Subcutaneous abdominal adipose tissue (tissue), 5 donors: ENCODE data around the gene AMIGO1.

Source experiments
- H3K27ac ChIP-seq: one replicate; pipeline ENCODE4 v1.7.0; 2013; ENCODE audit warnings: low read depth, mild to moderate bottlenecking, inconsistent platforms, low read length, moderate library complexity
- H3K27me3 ChIP-seq, 5 donors: one replicate each; pipeline ENCODE4 v1.7.0; 2013; ENCODE audit warnings: low read length in 5 of 5, inconsistent platforms in 1 of 5; ENCODE audit not compliant: control insufficient read depth in 5 of 5, insufficient read depth in 4 of 5
- H3K36me3 ChIP-seq, 5 donors: one replicate each; pipeline ENCODE4 v1.7.0; 2013; ENCODE audit warnings: low read length in 5 of 5; ENCODE audit not compliant: control insufficient read depth in 5 of 5, insufficient read depth in 5 of 5
- H3K4me1 ChIP-seq, 5 donors: one replicate each; pipeline ENCODE4 v1.7.0; 2013; ENCODE audit warnings: low read length in 5 of 5, mild to moderate bottlenecking in 3 of 5, moderate library complexity in 1 of 5; ENCODE audit not compliant: control insufficient read depth in 5 of 5, insufficient read depth in 5 of 5
- H3K4me3 ChIP-seq, 5 donors: one replicate each; pipeline ENCODE4 v1.7.0; 2013; ENCODE audit warnings: low read length in 5 of 5, low read depth in 1 of 5
- H3K9ac ChIP-seq, 5 donors: one replicate each; pipeline ENCODE4 v1.7.0; 2013; ENCODE audit warnings: low read length in 5 of 5, mild to moderate bottlenecking in 4 of 5, moderate library complexity in 3 of 5
- H3K9me3 ChIP-seq, 5 donors: one replicate each; pipeline ENCODE4 v1.7.0; 2013; ENCODE audit warnings: low read length in 5 of 5; ENCODE audit not compliant: control insufficient read depth in 5 of 5
- donor health status: healthy.
- donor health status: healthy.
- donor health status: healthy.
- donor health status: healthy.
- donor health status: healthy.

The AMIGO1 gene

GRCh38 chr1:109532365-109533136 lies 23.0 kb upstream of the AMIGO1 start:
- H3K4me1 ChIP-seq, result peaks cover 1 to 24% (median 19%) of the 10 kb centered on the region in 5 donors

GRCh38 chr1:109531826-109532364 lies 22.4 kb upstream of the AMIGO1 start:
- no peak overlapping the region for H3K9ac ChIP-seq
- H3K36me3 ChIP-seq, result no peaks in the 10 kb centered on the region
- no peaks in the 10 kb centered on the region for H3K27me3 ChIP-seq
- peak overlapping the region in 3 of 5 donors; percentile 15 to 46 (median 34) for H3K4me3 ChIP-seq
- H3K27ac ChIP-seq, result no peak overlapping the region
- peaks cover 1 to 24% (median 19%) of the 10 kb centered on the region in 5 donors for H3K4me1 ChIP-seq
- no peaks in the 10 kb centered on the region for H3K9me3 ChIP-seq

More at GRCh38 chr1:109532365-109533136, 23.0 kb upstream of the AMIGO1 start:
- Histone ChIP-seq H3K36me3 (no peaks in the 10 kb centered on the region), H3K27me3 (no peaks in the 10 kb centered on the region), H3K9me3 (no peaks in the 10 kb centered on the region), H3K27ac (no peak overlapping the region), H3K4me3 (peak overlapping the region; percentile 15 to 46 (median 34)), H3K9ac (no peak overlapping the region)

DNA sequence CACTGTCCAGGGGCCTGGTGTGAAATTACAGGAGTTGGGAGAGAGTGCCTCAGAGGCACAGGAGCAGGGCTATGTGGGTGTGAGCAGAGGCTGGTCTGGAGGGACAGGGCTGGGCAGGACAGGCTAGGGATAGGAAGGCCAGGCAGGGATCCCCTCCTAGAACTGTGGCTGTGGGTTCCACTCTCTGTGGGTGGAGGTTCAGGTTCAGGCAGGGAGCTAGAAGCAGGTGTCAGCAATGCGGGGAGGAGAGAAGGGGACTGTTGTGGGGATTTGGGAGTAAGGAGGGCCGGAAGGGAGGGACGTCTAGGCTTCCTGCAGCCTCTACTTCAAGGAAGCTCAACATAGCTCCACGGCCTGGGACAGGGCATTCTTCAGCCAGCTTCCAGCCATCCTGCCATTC lies 21.9 kb upstream of the AMIGO1 start:
- no peak overlapping the region for H3K9ac ChIP-seq

DNA sequence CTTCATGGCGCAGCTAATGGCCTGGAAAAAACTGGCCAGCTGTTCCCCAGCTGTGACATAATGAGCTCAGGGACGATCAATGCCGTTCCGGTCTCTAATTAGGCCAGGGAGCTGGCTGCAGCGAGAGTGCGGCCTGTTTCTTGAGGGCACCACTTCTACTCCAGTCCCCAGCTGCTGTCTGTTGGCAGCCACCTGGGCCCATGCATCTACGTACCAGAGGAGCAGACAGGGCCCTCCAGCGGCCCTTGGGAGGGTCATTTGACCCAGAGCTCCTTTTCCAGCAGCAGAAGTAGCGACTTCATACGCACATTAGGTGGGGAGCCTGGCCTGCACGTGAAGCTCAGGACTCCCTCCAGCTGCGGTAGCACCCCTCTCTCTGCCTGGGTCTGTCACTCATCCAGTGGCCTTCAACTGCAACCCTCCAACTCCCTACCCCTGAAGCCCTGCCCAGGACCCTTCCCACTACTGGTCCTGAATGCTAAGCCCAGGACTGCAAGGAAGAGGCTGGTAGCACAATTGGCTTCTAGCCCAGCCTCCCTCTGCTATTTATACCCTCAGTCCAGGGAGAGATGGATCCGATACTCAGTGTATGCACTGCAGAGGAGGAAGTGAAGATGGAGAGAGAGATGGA lies 21.0 kb upstream of the AMIGO1 start:
- no peak overlapping the region for H3K4me3 ChIP-seq
- H3K4me1 ChIP-seq, result peaks cover 1 to 24% (median 19%) of the 10 kb centered on the region in 5 donors
- H3K27ac ChIP-seq, result no peak overlapping the region
- no peaks in the 10 kb centered on the region for H3K27me3 ChIP-seq
- H3K9me3 ChIP-seq, result no peaks in the 10 kb centered on the region
- H3K36me3 ChIP-seq, result no peaks in the 10 kb centered on the region
- H3K9ac ChIP-seq, result no peak overlapping the region

More for the DNA sequence above, 21.9 kb upstream of the AMIGO1 start:
- Histone ChIP-seq H3K27ac (no peak overlapping the region), H3K36me3 (no peaks in the 10 kb centered on the region), H3K9me3 (no peaks in the 10 kb centered on the region), H3K4me3 (no peak overlapping the region), H3K4me1 (peaks cover 1 to 24% (median 19%) of the 10 kb centered on the region in 5 donors), H3K27me3 (no peaks in the 10 kb centered on the region)

DNA sequence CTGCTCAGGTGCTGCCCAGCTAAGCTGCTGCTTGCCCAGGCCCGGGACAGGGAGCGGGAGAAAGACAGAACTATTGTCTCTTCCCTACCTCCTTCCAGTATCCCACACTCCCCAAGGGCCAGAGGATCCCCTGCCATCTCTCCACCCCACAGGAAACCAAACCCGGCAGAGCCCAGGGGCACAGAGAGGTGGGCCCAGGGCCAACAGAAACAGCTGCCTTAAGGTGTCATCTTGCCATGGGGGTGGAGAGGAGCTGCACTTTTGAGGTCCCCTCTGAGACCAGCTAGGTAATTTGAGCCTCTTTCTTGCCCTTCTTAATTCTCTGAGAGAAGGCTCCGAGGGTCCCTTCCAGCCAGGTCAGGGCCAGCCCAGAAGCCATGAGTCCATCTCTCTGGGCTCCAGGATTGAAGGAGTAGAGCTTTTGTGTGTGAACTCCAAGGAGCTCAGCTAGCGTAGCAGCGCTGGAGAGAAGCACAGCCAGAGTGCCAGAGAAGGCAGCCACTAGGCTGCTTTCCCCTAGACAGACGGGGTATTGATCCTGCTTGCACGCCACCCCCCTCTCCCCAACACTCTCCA lies 20.4 kb upstream of the AMIGO1 start:
- peaks cover 1 to 24% (median 19%) of the 10 kb centered on the region in 5 donors for H3K4me1 ChIP-seq
- no peaks in the 10 kb centered on the region for H3K9me3 ChIP-seq
- no peaks in the 10 kb centered on the region for H3K27me3 ChIP-seq
- H3K36me3 ChIP-seq, result no peaks in the 10 kb centered on the region
- no peak overlapping the region for H3K27ac ChIP-seq
- no peak overlapping the region for H3K4me3 ChIP-seq
- H3K9ac ChIP-seq, result peak overlapping the region in 1 of 5 donors; percentile 2

GRCh38 chr1:109528712-109529111 lies 19.2 kb upstream of the AMIGO1 start:
- H3K27ac ChIP-seq, result no peak overlapping the region
- H3K9ac ChIP-seq, result no peak overlapping the region
- H3K9me3 ChIP-seq, result no peaks in the 10 kb centered on the region
- H3K4me3 ChIP-seq, result no peak overlapping the region
- no peaks in the 10 kb centered on the region for H3K27me3 ChIP-seq
- H3K4me1 ChIP-seq, result peaks cover 1 to 24% (median 19%) of the 10 kb centered on the region in 5 donors
- no peaks in the 10 kb centered on the region for H3K36me3 ChIP-seq

- peaks cover 1 to 24% (median 19%) of the 10 kb centered on the region in 5 donors for H3K4me1 ChIP-seq
- no peak overlapping the region for H3K27ac ChIP-seq
- H3K27me3 ChIP-seq, result no peaks in the 10 kb centered on the region
These were observed 18.5 kb upstream of the AMIGO1 start for GRCh38 chr1:109527846-109528695.

DNA sequence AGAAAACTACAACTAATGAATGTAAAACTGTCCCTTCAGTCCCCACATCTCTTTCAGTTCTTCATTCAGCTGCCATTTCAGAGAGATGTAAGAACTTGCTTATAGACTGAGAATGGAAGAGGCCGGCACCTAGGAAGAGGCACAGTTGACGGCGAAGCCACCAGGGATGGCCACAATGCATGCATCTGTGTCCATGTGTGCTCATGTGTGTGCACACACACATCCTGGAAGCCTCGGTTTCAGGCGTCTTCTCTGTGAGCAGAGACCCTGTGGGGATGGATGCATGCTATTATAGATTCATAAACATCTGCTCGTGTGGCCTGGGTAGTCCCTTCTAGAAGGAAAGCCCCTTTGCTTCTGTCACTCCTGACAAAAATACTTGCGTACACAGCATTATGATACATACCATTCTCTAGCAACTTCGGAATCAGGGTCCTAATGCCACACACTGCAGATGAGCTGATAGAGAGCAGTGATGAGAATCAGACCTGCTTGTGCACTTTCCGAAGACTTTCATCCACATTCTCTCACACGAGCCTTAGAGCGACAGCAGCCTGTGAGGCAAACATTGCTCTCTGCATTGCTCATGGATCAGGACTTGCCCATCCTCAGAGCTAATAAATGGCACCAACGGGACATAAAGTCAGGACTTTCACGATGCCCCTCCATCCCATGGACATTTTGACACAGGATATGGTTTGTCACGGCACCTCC lies 17.7 kb upstream of the AMIGO1 start:
- H3K9me3 ChIP-seq, result no peaks in the 10 kb centered on the region
- H3K4me3 ChIP-seq, result no peak overlapping the region
- H3K27ac ChIP-seq, result no peak overlapping the region
- no peaks in the 10 kb centered on the region for H3K36me3 ChIP-seq
- H3K27me3 ChIP-seq, result no peaks in the 10 kb centered on the region
- peaks cover 1 to 18% (median 13%) of the 10 kb centered on the region in 5 donors for H3K4me1 ChIP-seq
- H3K9ac ChIP-seq, result no peak overlapping the region

More at GRCh38 chr1:109527846-109528695, 18.5 kb upstream of the AMIGO1 start:
- Histone ChIP-seq H3K36me3 (no peaks in the 10 kb centered on the region), H3K4me3 (no peak overlapping the region), H3K9ac (no peak overlapping the region), H3K9me3 (no peaks in the 10 kb centered on the region)

DNA sequence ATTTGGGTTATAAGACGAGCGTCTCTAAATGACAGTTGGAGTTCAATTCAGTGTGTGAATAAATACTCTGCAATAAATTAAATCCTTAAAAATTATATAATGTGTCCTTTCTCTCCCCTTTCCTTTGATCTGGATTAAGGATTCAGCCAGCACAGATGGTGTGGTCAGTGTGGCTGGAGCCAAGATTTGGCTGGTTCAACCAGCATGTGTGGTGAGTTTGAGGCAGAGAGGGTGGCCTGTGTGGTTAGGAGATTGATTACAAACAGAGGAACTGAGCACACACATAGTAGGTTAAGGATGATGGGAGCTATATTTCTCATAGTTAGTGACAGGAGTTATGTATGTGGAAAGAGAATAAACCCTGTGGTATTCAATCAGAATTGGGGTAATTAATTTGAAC lies 14.2 kb upstream of the AMIGO1 start:
- Histone ChIP-seq H3K27ac (no peak overlapping the region), H3K9me3 (no peaks in the 10 kb centered on the region), H3K36me3 (no peaks in the 10 kb centered on the region), H3K4me1 (peaks cover 2 to 23% (median 16%) of the 10 kb centered on the region in 5 donors), H3K9ac (no peak overlapping the region), H3K4me3 (no peak overlapping the region), H3K27me3 (no peaks in the 10 kb centered on the region)
